WTC11 (cell line): Measurements from ENCODE around the gene FUT7. TPM values are rescaled to one million over a fixed set of nuclear protein-coding genes. Genes with fewer than 3 reads are reported as not detected.

Experiments
- ATAC-seq: fragments of 200-7000 bp; cut with Tn5 transposase; 2 replicates; pipeline ENCODE4 v1.10.0; 2021; ENCODE audit warnings: mild to moderate bottlenecking, moderate library complexity
- CTCF ChIA-PET: fragments of 300-600 bp; sonication (Branson Sonifier 250); formaldehyde crosslinking; loops from one replicate; lab custom pipeline; 2021; ENCODE audit warnings: antibody characterized with exemption; lab: Charles Lee
- POLR2A ChIA-PET: fragments of 350-600 bp; sonication (Branson Sonifier 250); formaldehyde crosslinking; loops from one replicate; lab custom pipeline; 2021; ENCODE audit warnings: antibody characterized with exemption; lab: Charles Lee
- DNase-seq: peaks from one replicate; pipeline ENCODE4 v3.0.0; 2021; ENCODE audit warnings: low spot score
- H3K27ac Mint-ChIP-seq: 2 replicates; pipeline ENCODE4 v1.8.0; 2021; ENCODE audit warnings: mixed read lengths
- H3K27me3 Mint-ChIP-seq: 2 replicates; pipeline ENCODE4 v1.8.0; 2021; ENCODE audit warnings: low read depth, mild to moderate bottlenecking, moderate library complexity, mixed read lengths
- H3K36me3 Mint-ChIP-seq: 2 replicates; pipeline ENCODE4 v1.8.0; 2021; ENCODE audit warnings: mixed read lengths
- H3K4me1 Mint-ChIP-seq: 2 replicates; pipeline ENCODE4 v1.8.0; 2022; ENCODE audit warnings: mixed read lengths
- H3K4me3 Mint-ChIP-seq: 2 replicates; pipeline ENCODE4 v1.8.0; 2021; ENCODE audit warnings: mild to moderate bottlenecking, moderate library complexity, mixed read lengths
- H3K9me3 Mint-ChIP-seq: 2 replicates; pipeline ENCODE4 v1.8.0; 2021; ENCODE audit warnings: mixed read lengths
- AFF4 ChIP-seq: sonication (generic); formaldehyde crosslinking; IDR thresholded peaks from 2 replicates; pipeline ENCODE4 v1.8.1; 2023; ENCODE audit warnings: mild to moderate bottlenecking, missing genetic modification reagents, borderline replicate concordance
- AR ChIP-seq: fragments of 250-450 bp; sonication (Bioruptor Pico); IDR thresholded peaks from 2 replicates; pipeline ENCODE4 v1.9.0; 2021; ENCODE audit warnings: mild to moderate bottlenecking
- ATF1 ChIP-seq: sonication (generic); formaldehyde crosslinking; IDR thresholded peaks from 2 replicates; pipeline ENCODE4 v1.8.1; 2023; ENCODE audit warnings: mild to moderate bottlenecking, moderate library complexity, missing genetic modification reagents
- ATF6 ChIP-seq: sonication (generic); formaldehyde crosslinking; IDR thresholded peaks from 2 replicates; pipeline ENCODE4 v1.8.1; 2023; ENCODE audit warnings: mild to moderate bottlenecking, missing genetic modification reagents
- E2F1 ChIP-seq: sonication (generic); formaldehyde crosslinking; IDR thresholded peaks from 2 replicates; pipeline ENCODE4 v1.8.0; 2022; ENCODE audit warnings: mild to moderate bottlenecking, missing genetic modification reagents
- E2F5 ChIP-seq: sonication (generic); formaldehyde crosslinking; IDR thresholded peaks from 2 replicates; pipeline ENCODE4 v1.8.1; 2022; ENCODE audit warnings: mild to moderate bottlenecking, moderate library complexity, missing genetic modification reagents
- EMX1 ChIP-seq: fragments of 250-450 bp; sonication (Bioruptor Pico); IDR thresholded peaks from 2 replicates; pipeline ENCODE4 v1.8.0; 2021; ENCODE audit warnings: mild to moderate bottlenecking
- ERG ChIP-seq: fragments of 250-450 bp; sonication (Bioruptor Pico); IDR thresholded peaks from 2 replicates; pipeline ENCODE4 v1.8.0; 2021; ENCODE audit warnings: mild to moderate bottlenecking
- ETV6 ChIP-seq: sonication (generic); formaldehyde crosslinking; IDR thresholded peaks from 2 replicates; pipeline ENCODE4 v1.8.1; 2022; ENCODE audit warnings: mild to moderate bottlenecking, missing genetic modification reagents
- FOXP1 ChIP-seq: sonication (generic); formaldehyde crosslinking; IDR thresholded peaks from 2 replicates; pipeline ENCODE4 v1.8.0; 2022; ENCODE audit warnings: missing genetic modification reagents, mild to moderate bottlenecking, moderate library complexity, borderline replicate concordance
- GABPB1 ChIP-seq: sonication (generic); formaldehyde crosslinking; IDR thresholded peaks from 2 replicates; pipeline ENCODE4 v1.8.1; 2023; ENCODE audit warnings: mild to moderate bottlenecking, missing genetic modification reagents
- GTF2I ChIP-seq: fragments of 250-450 bp; sonication (Bioruptor Pico); conservative IDR thresholded peaks from 2 replicates; pipeline ENCODE4 v1.4.0; 2021; ENCODE audit warnings: mild to moderate bottlenecking
- KAT7 ChIP-seq: sonication (generic); formaldehyde crosslinking; IDR thresholded peaks from 2 replicates; pipeline ENCODE4 v1.8.1; 2023; ENCODE audit warnings: missing genetic modification reagents, mild to moderate bottlenecking, borderline replicate concordance
- MAX ChIP-seq: sonication (generic); formaldehyde crosslinking; IDR thresholded peaks from 2 replicates; pipeline ENCODE4 v1.8.0; 2022; ENCODE audit warnings: mild to moderate bottlenecking, missing genetic modification reagents
- NFATC4 ChIP-seq: fragments of 250-450 bp; sonication (Bioruptor Pico); IDR thresholded peaks from 2 replicates; pipeline ENCODE4 v1.9.0; 2021; ENCODE audit warnings: mild to moderate bottlenecking
- USF1 ChIP-seq: sonication (generic); formaldehyde crosslinking; IDR thresholded peaks from 2 replicates; pipeline ENCODE4 v1.8.0; 2022; ENCODE audit warnings: mild to moderate bottlenecking, missing genetic modification reagents
- ZBTB43 ChIP-seq: sonication (generic); formaldehyde crosslinking; IDR thresholded peaks from 2 replicates; pipeline ENCODE4 v1.8.1; 2023; ENCODE audit warnings: mild to moderate bottlenecking, missing genetic modification reagents
- ZNF121 ChIP-seq: sonication (generic); formaldehyde crosslinking; IDR thresholded peaks from 2 replicates; pipeline ENCODE4 v1.8.0; 2023; ENCODE audit warnings: missing genetic modification reagents
- ZNF232 ChIP-seq: sonication (generic); formaldehyde crosslinking; IDR thresholded peaks from 2 replicates; pipeline ENCODE4 v1.8.0; 2022; ENCODE audit warnings: mild to moderate bottlenecking, missing genetic modification reagents
- ZNF423 ChIP-seq: fragments of 250-450 bp; sonication (Bioruptor Pico); IDR thresholded peaks from 2 replicates; pipeline ENCODE4 v2.1.2; 2022; ENCODE audit warnings: mild to moderate bottlenecking, moderate library complexity
- total RNA-seq: library from RNA; stranded (reverse); gene quantifications from 3 replicates; pipeline ENCODE4 v1.2.3, GENCODE V29; 2021

FUT7 gene
- total RNA-seq, 1 experiment from 2014 or later, result not detected

- 0 out of 2 replicates have a peak, but pooled peaks cover 2% of the 10 kb centered on the region for H3K4me1 Mint-ChIP-seq
- DNase-seq (no peak), ATAC-seq (no peak)
- H3K27ac Mint-ChIP-seq, result no peak overlapping the region
- H3K27me3 Mint-ChIP-seq, result peaks cover 19% of the 10 kb centered on the region
- no peak overlapping the region for H3K4me3 Mint-ChIP-seq
- H3K9me3 Mint-ChIP-seq, result no peaks in the 10 kb centered on the region
- ChIA-PET POLR2A (no interaction called here), CTCF (interaction anchor here (0.6 to 10.4 kb wide), 8 partner anchors 9 to 140 kb away, joined by 3 to 240 read pairs (median 8); partner anchors contain the start of genes ABCA2, NPDC1 and SAPCD2)
- TF ChIP-seq GABPB1 (CRISPR knock-in tag) (no peak), GTF2I (CRISPR knock-in tag) (0 out of 2 replicates have a peak, but pooled peaks have one; percentile 22), MAX (CRISPR knock-in tag) (no peak), ERG (CRISPR knock-in tag) (no peak), ZBTB43 (CRISPR knock-in tag) (no peak), FOXP1 (CRISPR knock-in tag) (no peak), ZNF423 (CRISPR knock-in tag) (no peak), ZNF121 (CRISPR knock-in tag) (peak; percentile 76; the same call in 1 of the 2 replicates), USF1 (CRISPR knock-in tag) (no peak), ETV6 (CRISPR knock-in tag) (no peak), ZNF232 (CRISPR knock-in tag) (no peak), E2F1 (no peak)
- H3K36me3 Mint-ChIP-seq, result no peaks in the 10 kb centered on the region
Measured at GRCh38 chr9:137058521-137059234, 26.8 kb upstream of the FUT7 start.

- Mint-ChIP-seq H3K27ac (no peak overlapping the region), H3K27me3 (peaks cover 26% of the 10 kb centered on the region), H3K4me1 (0 out of 2 replicates have a peak, but pooled peaks cover 2% of the 10 kb centered on the region), H3K36me3 (no peaks in the 10 kb centered on the region), H3K9me3 (no peaks in the 10 kb centered on the region), H3K4me3 (no peak overlapping the region)
- CTCF ChIA-PET, result interaction anchor here (1.0 to 10.4 kb wide), 4 partner anchors 8 to 28 kb away, joined by 3 to 240 read pairs (median 19); partner anchors contain the start of genes ABCA2 and SAPCD2
- POLR2A ChIA-PET, result no interaction called here
- ATAC-seq (no peak), DNase-seq (no peak)
- no peak for TF ChIP-seq AFF4
- no peak for TF ChIP-seq KAT7 (CRISPR knock-in tag)
- TF ChIP-seq NFATC4, result no peak
- no peak for TF ChIP-seq ETV6 (CRISPR knock-in tag)
- no peak for TF ChIP-seq ATF6 (CRISPR knock-in tag)
- TF ChIP-seq EMX1 (CRISPR knock-in tag), result no peak
- no peak for TF ChIP-seq E2F5 (CRISPR knock-in tag)
- TF ChIP-seq ATF1, result no peak
- no peak for TF ChIP-seq AR (CRISPR knock-in tag)
Measured at GRCh38 chr9:137057545-137057944, 25.7 kb upstream of the FUT7 start.
